Neural progenitor cell (in vitro differentiated cells): Measurements from ENCODE around the gene OLFM3. TPM values are rescaled to one million over a fixed set of nuclear protein-coding genes. Genes with fewer than 3 reads are reported as not detected.

Experiments used
- DNase-seq: peaks from one replicate; pipeline ENCODE4 v3.0.0-alpha.2; 2016; ENCODE audit warnings: low spot score
- H2AFZ ChIP-seq: fragments of 200-600 bp; sonication (generic); replicated peaks from 2 replicates; pipeline ENCODE4 v1.6.1; 2016; ENCODE audit warnings: antibody characterized with exemption
- H3F3A ChIP-seq: fragments of 200-600 bp; sonication (generic); 2 replicates; pipeline ENCODE4 v1.6.1; 2016; ENCODE audit warnings: antibody characterized with exemption, low read depth
- H3K27ac ChIP-seq: fragments of 200-600 bp; sonication (generic); 2 replicates; pipeline ENCODE4 v1.5.1; 2016; ENCODE audit warnings: mild to moderate bottlenecking
- H3K27me3 ChIP-seq: fragments of 200-600 bp; sonication (generic); 2 replicates; pipeline ENCODE4 v1.6.1; 2016; ENCODE audit warnings: mild to moderate bottlenecking, moderate library complexity
- H3K36me3 ChIP-seq: fragments of 200-600 bp; sonication (generic); 2 replicates; pipeline ENCODE4 v1.5.1; 2016
- H3K4me1 ChIP-seq: fragments of 200-600 bp; sonication (generic); 2 replicates; pipeline ENCODE4 v1.6.1; 2016; ENCODE audit warnings: mixed run types
- H3K4me2 ChIP-seq: fragments of 200-600 bp; sonication (generic); 2 replicates; pipeline ENCODE4 v1.6.1; 2016
- H3K4me3 ChIP-seq: fragments of 200-600 bp; sonication (generic); 2 replicates; pipeline ENCODE4 v1.5.1; 2016
- H3K79me2 ChIP-seq: fragments of 200-600 bp; sonication (generic); 2 replicates; pipeline ENCODE4 v1.6.1; 2016; ENCODE audit warnings: low read depth
- H3K9ac ChIP-seq: fragments of 200-600 bp; sonication (generic); 2 replicates; pipeline ENCODE4 v1.6.1; 2016
- H3K9me3 ChIP-seq: fragments of 200-600 bp; sonication (generic); 2 replicates; pipeline ENCODE4 v1.5.1; 2016; ENCODE audit warnings: low read depth
- H4K20me1 ChIP-seq: fragments of 200-600 bp; sonication (generic); 2 replicates; pipeline ENCODE4 v1.6.1; 2016; ENCODE audit warnings: low read depth
- H3K27ac Mint-ChIP-seq: 3 replicates; pipeline ENCODE4 v1.8.0; 2021; ENCODE audit warnings: mixed read lengths
- H3K27me3 Mint-ChIP-seq: 2 replicates; pipeline ENCODE4 v1.8.0; 2022; ENCODE audit warnings: low read depth, mild to moderate bottlenecking, inconsistent platforms, moderate library complexity, mixed read lengths; ENCODE audit not compliant: insufficient read depth
- H3K36me3 Mint-ChIP-seq: 3 replicates; pipeline ENCODE4 v1.8.0; 2021; ENCODE audit warnings: mixed read lengths
- H3K4me1 Mint-ChIP-seq: 3 replicates; pipeline ENCODE4 v1.8.0; 2021; ENCODE audit warnings: mixed read lengths
- H3K4me3 Mint-ChIP-seq: 3 replicates; pipeline ENCODE4 v1.8.0; 2021; ENCODE audit warnings: mild to moderate bottlenecking, moderate library complexity, mixed read lengths
- H3K9me3 Mint-ChIP-seq: 3 replicates; pipeline ENCODE4 v1.8.0; 2020; ENCODE audit warnings: mixed read lengths
- EZH2 ChIP-seq: fragments of 200-600 bp; sonication (generic); IDR thresholded peaks from 2 replicates; pipeline ENCODE4 v1.6.1; 2017; ENCODE audit warnings: antibody characterized with exemption, mild to moderate bottlenecking, moderate library complexity
- EZH2phosphoT487 ChIP-seq: fragments of 200-600 bp; sonication (generic); IDR thresholded peaks from 2 replicates; pipeline ENCODE4 v1.6.1; 2017; ENCODE audit warnings: antibody characterized with exemption
- total RNA-seq: library from RNA; depleted of rRNA; stranded (reverse); fragments of >200 nt; gene quantifications from 2 replicates; pipeline ENCODE4 v1.2.3, GENCODE V29; 2015; ENCODE audit warnings: low replicate concordance
- TF ChIP-seq, protein P1 (sequence below): fragments of 200-600 bp; sonication (generic); IDR thresholded peaks from 2 replicates; pipeline ENCODE4 v1.5.1; 2017; ENCODE audit warnings: antibody characterized with exemption, mild to moderate bottlenecking

Gene OLFM3
- total RNA-seq, 1 donor from 2014 or later = 4.4 TPM

DNA sequence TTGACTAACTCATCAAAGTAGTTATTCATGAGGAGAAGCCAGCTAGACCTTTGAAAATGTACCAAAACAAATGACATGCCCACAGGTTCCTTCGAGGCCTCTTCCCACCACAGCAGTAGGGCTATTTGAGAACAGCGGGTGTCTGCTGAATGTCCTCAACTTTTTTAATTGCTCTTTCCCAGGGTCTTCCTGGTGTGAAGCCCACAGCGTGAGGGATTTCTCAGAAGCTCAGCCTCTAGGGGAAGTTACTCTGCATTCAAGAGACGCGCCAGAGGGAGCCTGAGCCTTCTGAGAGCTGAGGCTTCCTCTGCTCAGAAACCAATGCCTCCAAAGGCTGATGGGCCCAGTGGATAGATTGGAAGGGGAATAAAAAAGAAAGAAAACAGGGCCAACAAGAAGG lies 153.6 kb downstream of the OLFM3 start:
- H3K27ac Mint-ChIP-seq = no peak overlapping the region
- Histone ChIP-seq H3K27me3 (no peaks in the 10 kb centered on the region), H2AFZ (no peak overlapping the region), H3K27ac (peak overlapping the region; percentile 57), H3K36me3 (no peaks in the 10 kb centered on the region), H3K4me1 (peaks cover 56% of the 10 kb centered on the region), H3K9me3 (no peaks in the 10 kb centered on the region), H3K9ac (no peak overlapping the region), H3K4me2 (peak overlapping the region; percentile 33), H3K79me2 (no peaks in the 10 kb centered on the region), H3K4me3 (no peak overlapping the region), H3F3A (peaks cover 20% of the 10 kb centered on the region), H4K20me1 (no peaks in the 10 kb centered on the region)
- H3K4me3 Mint-ChIP-seq = no peak overlapping the region
- H3K36me3 Mint-ChIP-seq = no peaks in the 10 kb centered on the region
- H3K27me3 Mint-ChIP-seq = no peaks in the 10 kb centered on the region
- TF ChIP-seq EZH2phosphoT487 (no peak), EZH2 (no peak)
- TF ChIP-seq, protein P1, sequence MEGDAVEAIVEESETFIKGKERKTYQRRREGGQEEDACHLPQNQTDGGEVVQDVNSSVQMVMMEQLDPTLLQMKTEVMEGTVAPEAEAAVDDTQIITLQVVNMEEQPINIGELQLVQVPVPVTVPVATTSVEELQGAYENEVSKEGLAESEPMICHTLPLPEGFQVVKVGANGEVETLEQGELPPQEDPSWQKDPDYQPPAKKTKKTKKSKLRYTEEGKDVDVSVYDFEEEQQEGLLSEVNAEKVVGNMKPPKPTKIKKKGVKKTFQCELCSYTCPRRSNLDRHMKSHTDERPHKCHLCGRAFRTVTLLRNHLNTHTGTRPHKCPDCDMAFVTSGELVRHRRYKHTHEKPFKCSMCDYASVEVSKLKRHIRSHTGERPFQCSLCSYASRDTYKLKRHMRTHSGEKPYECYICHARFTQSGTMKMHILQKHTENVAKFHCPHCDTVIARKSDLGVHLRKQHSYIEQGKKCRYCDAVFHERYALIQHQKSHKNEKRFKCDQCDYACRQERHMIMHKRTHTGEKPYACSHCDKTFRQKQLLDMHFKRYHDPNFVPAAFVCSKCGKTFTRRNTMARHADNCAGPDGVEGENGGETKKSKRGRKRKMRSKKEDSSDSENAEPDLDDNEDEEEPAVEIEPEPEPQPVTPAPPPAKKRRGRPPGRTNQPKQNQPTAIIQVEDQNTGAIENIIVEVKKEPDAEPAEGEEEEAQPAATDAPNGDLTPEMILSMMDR = peak; percentile 18
- peaks cover 27% of the 10 kb centered on the region for H3K4me1 Mint-ChIP-seq
- peak; percentile 65 for DNase-seq
- H3K9me3 Mint-ChIP-seq = no peaks in the 10 kb centered on the region

DNA sequence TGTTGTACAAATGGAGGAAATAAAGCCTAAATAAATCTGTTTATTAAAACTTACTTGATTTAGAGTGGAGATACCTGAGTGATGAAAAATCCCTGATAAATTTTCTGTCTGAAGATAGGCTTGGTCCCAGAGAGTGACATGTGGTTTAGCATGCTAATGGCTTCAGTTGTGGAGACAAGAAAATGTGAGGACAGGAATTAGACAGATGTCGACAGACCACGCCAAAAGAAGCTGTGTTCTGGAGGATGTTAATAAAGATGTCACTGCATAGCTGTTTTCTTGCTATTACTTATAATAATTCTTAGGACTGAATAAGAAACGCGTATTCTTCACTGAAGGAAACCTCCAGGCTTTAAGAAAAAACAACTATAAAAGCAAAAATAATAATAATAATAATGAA lies 154.9 kb downstream of the OLFM3 start:
- H3K4me3 Mint-ChIP-seq = no peak overlapping the region
- H3F3A ChIP-seq = peaks cover 20% of the 10 kb centered on the region
- no peaks in the 10 kb centered on the region for H4K20me1 ChIP-seq
- no peak overlapping the region for H3K9ac ChIP-seq
- no peak overlapping the region for H3K27ac Mint-ChIP-seq
- peaks cover 21% of the 10 kb centered on the region for H3K4me1 Mint-ChIP-seq
- no peak for TF ChIP-seq EZH2
- TF ChIP-seq EZH2phosphoT487 = no peak
- TF ChIP-seq, protein P1 = no peak
- no peaks in the 10 kb centered on the region for H3K9me3 ChIP-seq
- H3K27ac ChIP-seq = no peak overlapping the region
- DNase-seq = no peak
- no peak overlapping the region for H2AFZ ChIP-seq
- H3K36me3 Mint-ChIP-seq = no peaks in the 10 kb centered on the region
- H3K79me2 ChIP-seq = no peaks in the 10 kb centered on the region
- H3K4me3 ChIP-seq = no peak overlapping the region
- no peaks in the 10 kb centered on the region for H3K9me3 Mint-ChIP-seq
- no peaks in the 10 kb centered on the region for H3K27me3 ChIP-seq
- H3K36me3 ChIP-seq = no peaks in the 10 kb centered on the region
- peaks cover 44% of the 10 kb centered on the region for H3K4me1 ChIP-seq
- no peaks in the 10 kb centered on the region for H3K27me3 Mint-ChIP-seq
- no peak overlapping the region for H3K4me2 ChIP-seq

DNA sequence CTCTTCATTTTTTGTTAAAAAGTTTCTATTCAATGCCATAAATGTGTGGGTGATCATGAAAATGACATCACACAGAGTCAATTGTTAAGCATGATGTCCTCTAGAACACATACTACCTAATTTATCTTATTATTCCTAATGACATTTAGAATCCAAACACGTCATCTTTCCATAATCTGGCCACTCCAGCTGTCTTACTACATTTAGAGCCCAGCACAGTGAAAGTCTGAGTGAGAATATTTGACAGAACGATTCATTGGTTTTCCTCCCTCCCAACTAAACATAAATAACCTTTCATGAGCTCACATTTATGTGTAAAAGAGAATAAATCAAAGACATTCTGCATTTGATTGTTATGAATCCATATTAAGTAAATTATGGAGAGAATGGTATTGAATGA lies 160.7 kb downstream of the OLFM3 start:
- Histone ChIP-seq H3F3A (no peaks in the 10 kb centered on the region), H3K4me3 (no peak overlapping the region), H4K20me1 (no peaks in the 10 kb centered on the region), H3K4me1 (no peaks in the 10 kb centered on the region), H3K79me2 (no peaks in the 10 kb centered on the region), H3K4me2 (no peak overlapping the region), H3K9ac (no peak overlapping the region), H3K27me3 (no peaks in the 10 kb centered on the region), H3K36me3 (no peaks in the 10 kb centered on the region), H2AFZ (no peak overlapping the region), H3K27ac (no peak overlapping the region), H3K9me3 (no peaks in the 10 kb centered on the region)
- Mint-ChIP-seq H3K36me3 (no peaks in the 10 kb centered on the region), H3K27ac (no peak overlapping the region), H3K4me1 (no peaks in the 10 kb centered on the region), H3K4me3 (no peak overlapping the region), H3K9me3 (no peaks in the 10 kb centered on the region), H3K27me3 (no peaks in the 10 kb centered on the region)
- DNase-seq = no peak
- TF ChIP-seq, protein P1 = no peak
- no peak for TF ChIP-seq EZH2phosphoT487
- no peak for TF ChIP-seq EZH2
